ENCODE results near the gene CDC73.

- TF ChIP-seq CTCF (IDR thresholded peaks at IDR 0.05; ENCODE audit: low read depth, low read length, poor library complexity, severe bottlenecking) (no peak), EZH2phosphoT487 (IDR thresholded peaks at IDR 0.05; ENCODE audit: borderline replicate concordance, low read length) (no peak)
Measured at GRCh38 chr1:193140254-193140653, 18.4 kb downstream of the CDC73 start.
